ENCODE data around the gene NGLY1.

DNA sequence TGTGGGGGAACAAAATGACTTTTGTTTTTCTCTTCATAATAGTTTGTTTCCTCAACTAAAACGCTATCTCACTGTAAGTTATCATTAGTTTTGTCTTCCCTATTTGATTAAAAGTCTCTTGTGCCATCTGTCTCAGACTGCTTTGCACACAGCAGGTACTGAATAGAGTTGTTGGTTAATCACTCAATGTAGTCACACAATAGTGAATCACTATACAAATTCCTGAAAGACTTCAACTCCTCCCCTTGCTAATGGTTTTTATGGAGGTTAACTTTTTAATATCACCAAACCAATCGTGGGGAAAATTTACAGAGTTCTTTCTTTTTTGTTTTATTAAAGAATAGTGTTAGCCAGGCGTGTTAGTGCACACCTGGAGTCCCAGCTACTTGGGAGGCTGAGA is 2.6 kb upstream of the NGLY1 start:
- TF ChIP-seq, protein P1, sequence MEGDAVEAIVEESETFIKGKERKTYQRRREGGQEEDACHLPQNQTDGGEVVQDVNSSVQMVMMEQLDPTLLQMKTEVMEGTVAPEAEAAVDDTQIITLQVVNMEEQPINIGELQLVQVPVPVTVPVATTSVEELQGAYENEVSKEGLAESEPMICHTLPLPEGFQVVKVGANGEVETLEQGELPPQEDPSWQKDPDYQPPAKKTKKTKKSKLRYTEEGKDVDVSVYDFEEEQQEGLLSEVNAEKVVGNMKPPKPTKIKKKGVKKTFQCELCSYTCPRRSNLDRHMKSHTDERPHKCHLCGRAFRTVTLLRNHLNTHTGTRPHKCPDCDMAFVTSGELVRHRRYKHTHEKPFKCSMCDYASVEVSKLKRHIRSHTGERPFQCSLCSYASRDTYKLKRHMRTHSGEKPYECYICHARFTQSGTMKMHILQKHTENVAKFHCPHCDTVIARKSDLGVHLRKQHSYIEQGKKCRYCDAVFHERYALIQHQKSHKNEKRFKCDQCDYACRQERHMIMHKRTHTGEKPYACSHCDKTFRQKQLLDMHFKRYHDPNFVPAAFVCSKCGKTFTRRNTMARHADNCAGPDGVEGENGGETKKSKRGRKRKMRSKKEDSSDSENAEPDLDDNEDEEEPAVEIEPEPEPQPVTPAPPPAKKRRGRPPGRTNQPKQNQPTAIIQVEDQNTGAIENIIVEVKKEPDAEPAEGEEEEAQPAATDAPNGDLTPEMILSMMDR (IDR thresholded peaks at IDR 0.05), result no peak
- TF ChIP-seq ZFX (IDR thresholded peaks at IDR 0.05; ENCODE audit: borderline replicate concordance), result no peak
